Measurements from ENCODE around the gene MBD4.

- no peak for TF ChIP-seq CTCF (IDR thresholded peaks at IDR 0.05; ENCODE audit: low read length)
- no peak for TF ChIP-seq EZH2 (IDR thresholded peaks at IDR 0.05; ENCODE audit: borderline replicate concordance, low read length)
Observed at GRCh38 chr3:129424185-129424841, 15.4 kb downstream of the MBD4 start.
